ENCODE results near the gene EEF1E1.

- TF ChIP-seq CTCF (IDR thresholded peaks at IDR 0.05): no peak
- TF ChIP-seq POLR2A (IDR thresholded peaks at IDR 0.05): no peak
These were observed 36.2 kb downstream of the EEF1E1 start for GRCh38 chr6:8066108-8066507.
